HPDE6-E6E7 (cell line): Measurements from ENCODE around the gene GNAI3.
"Not testable (repeated sequence)": the region's sequence is repeated elsewhere in the genome, so short reads cannot be mapped to it uniquely, and the experiment has no call there.

Experiments used
- DNase-seq: peaks from one replicate; pipeline ENCODE4 v3.0.0; 2011; ENCODE audit warnings: missing footprints; ENCODE audit errors: extremely low spot score

The GNAI3 gene

GRCh38 chr1:109659997-109660690 is 111.7 kb downstream of the GNAI3 start:
- no peak for DNase-seq

- DNase-seq: not testable (repeated sequence)
These were observed 112.2 kb downstream of the GNAI3 start for GRCh38 chr1:109660691-109661026.

- no peak for DNase-seq
These were observed 113.0 kb downstream of the GNAI3 start for GRCh38 chr1:109661391-109661790.

- DNase-seq: no peak
These were observed 116.3 kb downstream of the GNAI3 start for GRCh38 chr1:109664671-109665070.

GRCh38 chr1:109667452-109668122 is 119.2 kb downstream of the GNAI3 start, which contains the start of gene GSTM2:
Gene GSTM2, plus strand, starts transcription at chr1:109668057. Its CDS starts 59 bp downstream, at chr1:109668116.
- no peak for DNase-seq
